HG02840 (cell line): Measurements from ENCODE around the gene TEX54.
"Not testable (repeated sequence)": the region's sequence is repeated elsewhere in the genome, so short reads cannot be mapped to it uniquely, and the experiment has no call there.

Experiments
- ATAC-seq: cut with Tn5 transposase; IDR thresholded peaks from one replicate; pipeline ENCODE4 v1.9.1; 2021; ENCODE audit warnings: mild to moderate bottlenecking, moderate library complexity, moderate number of reproducible peaks; ENCODE audit not compliant: unreplicated experiment, low FRiP score

The TEX54 gene

DNA sequence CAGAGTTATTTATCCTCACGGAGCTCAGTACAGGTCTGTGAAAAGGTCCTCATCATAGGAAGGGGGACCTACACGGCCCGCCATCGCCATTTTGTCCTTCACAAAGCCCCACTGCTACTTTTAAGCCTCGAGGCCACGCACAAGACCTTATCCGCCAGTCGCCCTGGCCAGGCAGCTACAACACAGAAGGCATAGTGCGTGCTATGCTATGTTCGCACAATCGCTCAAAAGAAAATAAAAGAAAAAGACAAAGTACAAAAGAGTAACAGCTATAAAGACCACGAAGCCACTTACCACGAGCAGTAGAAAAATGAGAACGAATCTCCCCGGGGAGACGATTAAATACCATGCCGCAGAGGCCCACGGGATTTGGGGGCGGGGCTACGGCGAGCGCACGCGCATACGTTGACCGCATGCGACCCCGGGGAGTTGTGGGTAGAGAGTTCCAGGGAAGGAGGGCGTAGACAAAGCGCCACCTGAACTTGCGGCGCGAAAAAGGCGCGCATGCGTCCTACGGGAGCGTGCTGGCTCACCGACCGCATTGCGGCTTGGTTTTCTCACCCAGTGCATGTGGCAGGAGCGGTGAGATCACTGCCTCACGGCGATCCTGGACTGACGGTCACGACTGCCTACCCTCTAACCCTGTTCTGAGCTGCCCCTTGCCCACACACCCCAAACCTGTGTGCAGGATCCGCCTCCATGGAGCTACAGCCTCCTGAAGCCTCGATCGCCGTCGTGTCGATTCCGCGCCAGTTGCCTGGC lies 23.1 kb upstream of the TEX54 start:
- ATAC-seq = peak; percentile 91

- ATAC-seq = no peak
Observed at GRCh38 chr11:62854825-62855570, 22.4 kb upstream of the TEX54 start.

- no peak for ATAC-seq
Observed at GRCh38 chr11:62854013-62854824, 21.6 kb upstream of the TEX54 start.

- ATAC-seq = no peak
Observed at GRCh38 chr11:62853279-62853965, 20.8 kb upstream of the TEX54 start.

DNA sequence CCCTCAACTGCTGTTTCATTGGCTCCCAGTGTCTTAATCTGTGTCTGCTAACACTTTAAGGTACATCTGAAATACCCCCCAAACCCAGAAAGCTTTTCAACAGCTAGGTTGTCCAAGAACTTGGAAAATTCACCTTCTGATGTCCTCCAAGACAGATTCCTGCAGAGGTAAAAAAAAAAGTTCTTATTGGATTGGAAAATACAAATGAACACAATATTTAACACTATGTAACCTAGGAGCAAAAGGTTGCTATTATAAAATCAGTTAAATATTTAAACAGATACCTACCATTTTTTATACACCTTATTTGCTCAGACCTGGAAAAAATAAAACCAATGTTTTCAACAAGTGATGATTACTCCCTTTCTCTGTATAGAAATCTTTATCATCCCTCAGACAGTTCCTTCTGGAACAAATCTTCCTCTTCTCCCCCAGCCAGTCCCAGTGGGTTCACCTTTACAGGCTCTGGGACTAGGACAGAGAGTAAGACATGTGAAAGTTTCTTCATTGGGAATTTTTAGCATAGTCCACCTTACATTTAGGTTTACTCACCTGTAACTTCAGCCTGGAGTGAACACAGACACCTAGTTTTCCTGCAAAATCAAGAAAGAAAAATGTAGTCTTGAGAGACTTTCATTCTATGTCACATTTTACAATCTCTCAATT lies 20.0 kb upstream of the TEX54 start:
- no peak for ATAC-seq

- no peak for ATAC-seq
Observed at GRCh38 chr11:62851807-62852522, 19.3 kb upstream of the TEX54 start.

- ATAC-seq = no peak
Observed at GRCh38 chr11:62850911-62851806, 18.5 kb upstream of the TEX54 start.

GRCh38 chr11:62847767-62848314 lies 15.2 kb upstream of the TEX54 start:
- no peak for ATAC-seq

DNA sequence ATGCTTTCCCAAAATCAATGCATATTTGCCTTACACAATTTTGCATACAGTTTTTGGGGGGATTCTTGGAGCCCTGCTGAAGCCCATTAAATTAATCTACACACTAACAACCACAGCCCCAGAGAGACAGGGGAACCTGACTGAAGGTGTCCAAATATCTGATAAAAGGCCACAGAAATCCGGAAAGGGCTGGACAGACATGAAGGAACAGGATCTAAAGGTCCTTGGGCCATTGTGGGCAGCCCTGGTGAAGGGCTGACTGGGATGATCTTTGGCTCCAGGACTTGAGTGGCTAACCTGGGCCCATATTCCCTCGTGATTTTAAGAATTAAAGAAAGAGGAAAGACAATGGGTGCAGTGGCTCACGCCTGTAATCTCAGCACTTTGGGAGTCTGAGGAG lies 13.5 kb upstream of the TEX54 start:
- no peak for ATAC-seq

DNA sequence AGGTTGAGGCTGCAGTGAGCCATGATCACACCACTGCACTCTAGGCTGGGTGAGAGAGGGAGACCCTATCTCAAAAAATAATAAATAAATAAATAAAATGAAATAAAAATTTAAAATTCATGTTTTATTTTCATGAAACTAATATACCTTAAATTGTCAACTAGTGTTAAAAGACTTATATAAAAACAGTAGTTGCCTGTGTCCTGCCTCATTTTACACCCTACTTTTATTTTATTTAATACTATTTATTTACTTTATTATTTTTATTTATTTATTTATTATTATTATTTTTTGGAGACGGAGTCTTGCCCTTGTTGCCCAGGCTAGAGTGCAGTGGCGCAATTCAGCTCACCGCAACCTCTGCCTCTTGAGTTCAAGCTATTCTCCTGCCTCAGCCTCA lies 11.5 kb upstream of the TEX54 start:
- no peak for ATAC-seq

- ATAC-seq = no peak
Observed at GRCh38 chr11:62843466-62843865, 10.8 kb upstream of the TEX54 start.

GRCh38 chr11:62842891-62843290 lies 10.2 kb upstream of the TEX54 start:
- ATAC-seq = not testable (repeated sequence)

DNA sequence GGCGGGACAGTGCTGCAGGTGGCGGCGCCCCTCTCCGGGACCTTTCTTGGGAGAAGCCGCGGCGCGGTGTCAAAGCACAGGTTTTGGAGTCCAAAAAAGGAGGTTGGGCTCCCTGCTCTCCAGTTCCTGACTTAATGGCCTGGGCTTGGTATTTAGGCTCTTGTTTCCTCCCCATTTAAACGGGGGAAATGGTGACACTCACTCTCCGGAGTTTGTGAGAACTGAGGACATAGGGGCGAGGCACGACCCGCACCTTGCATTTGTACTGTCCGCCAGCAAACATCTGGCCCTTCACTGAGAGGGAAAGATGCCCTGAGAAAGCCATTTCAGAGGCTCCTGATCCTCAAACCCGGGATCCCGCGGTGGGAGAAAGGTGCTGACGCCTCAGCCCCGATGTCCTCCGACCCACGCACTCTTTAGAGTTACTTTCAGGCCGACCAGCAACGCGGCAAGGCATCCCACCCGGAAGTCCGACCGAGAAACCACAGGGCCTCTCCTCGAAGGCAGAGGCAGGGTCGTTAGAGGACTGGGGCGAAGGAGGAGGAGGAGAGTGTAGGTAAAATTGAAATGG lies 9.6 kb upstream of the TEX54 start:
- ATAC-seq = no peak

DNA sequence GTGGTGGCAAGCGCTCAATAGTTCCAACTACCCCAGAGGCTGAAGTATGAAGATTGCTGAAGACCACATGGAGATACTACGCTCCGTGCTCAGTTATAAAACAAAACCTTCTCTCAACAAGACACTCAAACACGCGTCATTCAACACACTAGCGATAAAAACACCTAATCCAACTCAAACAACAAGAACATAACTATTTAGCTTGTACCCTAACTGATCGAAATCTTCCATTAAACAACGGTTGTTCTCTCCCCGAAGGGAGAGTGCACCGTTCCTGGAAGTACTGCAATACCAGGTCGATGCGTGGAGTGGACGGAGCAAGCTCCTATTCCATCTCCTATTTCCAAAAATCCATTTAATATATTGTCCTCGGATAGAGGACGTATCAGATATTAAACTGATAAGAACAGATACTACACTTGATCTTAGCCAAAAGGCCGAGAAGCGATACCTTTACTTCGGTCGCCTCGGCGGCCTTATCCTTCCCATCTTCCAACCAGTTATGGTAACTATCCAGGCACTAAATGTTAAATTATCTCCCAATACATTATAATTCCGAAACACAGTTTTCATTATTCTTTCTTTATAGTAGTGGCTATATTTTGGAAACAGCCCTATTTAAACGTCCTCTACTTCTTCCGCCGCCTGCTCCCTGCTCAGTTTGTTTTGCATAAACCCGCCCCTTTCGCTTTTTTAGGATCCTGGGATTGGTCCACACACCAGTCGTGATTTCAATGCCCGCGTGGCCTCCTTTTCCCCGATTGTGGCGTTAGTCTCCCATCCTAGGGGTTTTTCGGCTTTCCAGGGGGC lies 8.9 kb upstream of the TEX54 start:
- ATAC-seq = peak; percentile 46

DNA sequence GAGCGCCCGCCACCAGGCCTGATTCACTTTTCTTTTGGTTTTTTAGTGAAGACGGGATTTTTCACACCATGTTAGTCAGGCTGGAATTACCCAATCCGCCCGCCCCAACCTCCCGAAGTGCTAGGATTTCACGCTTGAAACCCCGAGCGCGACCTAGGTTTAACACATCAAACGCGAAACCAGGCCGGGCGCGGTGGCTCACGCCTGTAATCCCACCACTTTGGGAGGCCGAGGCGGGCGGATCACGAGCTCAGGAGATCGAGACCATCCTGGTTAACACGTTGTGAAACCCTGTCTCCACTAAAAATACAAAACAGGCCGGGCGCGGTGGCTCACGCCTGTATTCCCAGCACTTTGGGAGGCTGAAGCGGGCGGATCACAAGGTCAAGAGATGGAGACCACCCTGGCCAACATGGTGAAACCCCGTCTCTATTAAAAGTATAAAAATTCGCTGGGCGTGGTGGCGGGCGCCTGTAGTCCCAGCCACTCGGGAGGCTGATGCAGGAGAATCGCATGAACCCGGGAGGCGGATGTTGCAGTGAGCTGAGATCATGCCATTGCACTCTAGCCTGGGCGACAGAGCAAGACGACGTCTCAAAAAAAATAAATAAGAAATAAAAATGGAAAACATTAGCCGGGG lies 8.2 kb upstream of the TEX54 start:
- ATAC-seq = peak; percentile 4
